ENCODE measurements around the gene ADCY3.

ADCY3 gene

GRCh38 chr2:24792542-24792873 is 127.5 kb downstream of the ADCY3 start:
- Histone ChIP-seq H3K27ac (ENCODE audit: low read length) (peak overlapping the region; percentile 89), H3K9ac (ENCODE audit: low read depth, low read length) (peak overlapping the region; percentile 88), H4K20me1 (ENCODE audit: insufficient read depth, low read length) (peaks cover 13% of the 10 kb centered on the region), H3K36me3 (ENCODE audit: insufficient read depth, low read length) (peaks cover 34% of the 10 kb centered on the region), H3K9me3 (ENCODE audit: insufficient read depth, low read length, severe bottlenecking) (no peaks in the 10 kb centered on the region), H3K4me2 (ENCODE audit: insufficient read depth, low read length) (peak overlapping the region; percentile 74), H3K27me3 (ENCODE audit: insufficient read depth, low read length, poor library complexity) (no peaks in the 10 kb centered on the region), H3K79me2 (ENCODE audit: insufficient read depth, low read length) (peaks cover 49% of the 10 kb centered on the region), H3K4me3 (ENCODE audit: low read depth in 1 of 2, low read length in 2 of 2) (peak overlapping the region; percentile 59 to 97; a peak in 3 of 4 replicates), H2AFZ (ENCODE audit: low read depth, low read length) (peak overlapping the region; percentile 86), H3K4me1 (ENCODE audit: insufficient read depth, low read length) (peaks cover 47% of the 10 kb centered on the region)
- ATAC-seq (ENCODE audit: insufficient read depth, low read depth) (no peak), DNase-seq (no peak)
- TF ChIP-seq EZH2 (IDR thresholded peaks at IDR 0.05; ENCODE audit: borderline replicate concordance, low read depth, low read length, severe bottlenecking) = no peak
- TF ChIP-seq CTCF (IDR thresholded peaks at IDR 0.05; ENCODE audit: borderline replicate concordance, extremely low read depth, low read length, poor library complexity, severe bottlenecking) = no peak

- TF ChIP-seq EZH2 (IDR thresholded peaks at IDR 0.05; ENCODE audit: borderline replicate concordance, low read depth, low read length, severe bottlenecking) (no peak), CTCF (IDR thresholded peaks at IDR 0.05; ENCODE audit: borderline replicate concordance, extremely low read depth, low read length, poor library complexity, severe bottlenecking) (no peak)
- DNase-seq = no peak
- Histone ChIP-seq H3K36me3 (ENCODE audit: insufficient read depth, low read length) (peaks cover 23% of the 10 kb centered on the region), H3K9me3 (ENCODE audit: insufficient read depth, low read length, severe bottlenecking) (no peaks in the 10 kb centered on the region), H3K27ac (ENCODE audit: low read length) (no peak overlapping the region), H4K20me1 (ENCODE audit: insufficient read depth, low read length) (0 out of 2 replicates have a peak, but pooled peaks cover 3% of the 10 kb centered on the region), H3K4me2 (ENCODE audit: insufficient read depth, low read length) (0 out of 2 replicates have a peak overlapping the region, but pooled peaks have one; percentile 74), H3K4me3 (ENCODE audit: low read depth in 1 of 2, low read length in 2 of 2) (no peak overlapping the region), H2AFZ (ENCODE audit: low read depth, low read length) (peak overlapping the region; percentile 5; the same call in 1 of the 2 replicates), H3K9ac (ENCODE audit: low read depth, low read length) (no peak overlapping the region), H3K79me2 (ENCODE audit: insufficient read depth, low read length) (peaks cover 38% of the 10 kb centered on the region), H3K27me3 (ENCODE audit: insufficient read depth, low read length, poor library complexity) (no peaks in the 10 kb centered on the region), H3K4me1 (ENCODE audit: insufficient read depth, low read length) (peaks cover 36% of the 10 kb centered on the region)
- no peak for ATAC-seq (ENCODE audit: insufficient read depth, low read depth)
These were observed 128.6 kb downstream of the ADCY3 start for GRCh38 chr2:24791452-24791851.

- ATAC-seq (ENCODE audit: insufficient read depth, low read depth) = no peak
- H3K4me1 ChIP-seq (ENCODE audit: insufficient read depth, low read length) = peaks cover 13% of the 10 kb centered on the region
- no peak overlapping the region for H2AFZ ChIP-seq (ENCODE audit: low read depth, low read length)
- no peaks in the 10 kb centered on the region for H3K27me3 ChIP-seq (ENCODE audit: insufficient read depth, low read length, poor library complexity)
- no peak overlapping the region for H3K27ac ChIP-seq (ENCODE audit: low read length)
- H4K20me1 ChIP-seq (ENCODE audit: insufficient read depth, low read length) = no peaks in the 10 kb centered on the region
- H3K9ac ChIP-seq (ENCODE audit: low read depth, low read length) = no peak overlapping the region
- H3K36me3 ChIP-seq (ENCODE audit: insufficient read depth, low read length) = peaks cover 2% of the 10 kb centered on the region
- TF ChIP-seq CTCF (IDR thresholded peaks at IDR 0.05; ENCODE audit: borderline replicate concordance, extremely low read depth, low read length, poor library complexity, severe bottlenecking) (no peak), EZH2 (IDR thresholded peaks at IDR 0.05; ENCODE audit: borderline replicate concordance, low read depth, low read length, severe bottlenecking) (no peak)
- no peak overlapping the region for H3K4me2 ChIP-seq (ENCODE audit: insufficient read depth, low read length)
- no peak overlapping the region for H3K4me3 ChIP-seq (ENCODE audit: low read depth in 1 of 2, low read length in 2 of 2)
- peaks cover 12% of the 10 kb centered on the region for H3K79me2 ChIP-seq (ENCODE audit: insufficient read depth, low read length)
- DNase-seq = no peak
- H3K9me3 ChIP-seq (ENCODE audit: insufficient read depth, low read length, severe bottlenecking) = no peaks in the 10 kb centered on the region
These were observed 131.2 kb downstream of the ADCY3 start for GRCh38 chr2:24788816-24789215.

- Histone ChIP-seq H3K4me3 (ENCODE audit: low read depth in 1 of 2, low read length in 2 of 2) (no peak overlapping the region), H3K79me2 (ENCODE audit: insufficient read depth, low read length) (peaks cover 4% of the 10 kb centered on the region; the same call in 1 of the 2 replicates), H3K9me3 (ENCODE audit: insufficient read depth, low read length, severe bottlenecking) (no peaks in the 10 kb centered on the region), H3K36me3 (ENCODE audit: insufficient read depth, low read length) (no peaks in the 10 kb centered on the region; the same call in 1 of the 2 replicates), H3K4me2 (ENCODE audit: insufficient read depth, low read length) (no peak overlapping the region), H2AFZ (ENCODE audit: low read depth, low read length) (no peak overlapping the region), H3K9ac (ENCODE audit: low read depth, low read length) (no peak overlapping the region), H3K4me1 (ENCODE audit: insufficient read depth, low read length) (peaks cover 12% of the 10 kb centered on the region), H3K27me3 (ENCODE audit: insufficient read depth, low read length, poor library complexity) (no peaks in the 10 kb centered on the region), H3K27ac (ENCODE audit: low read length) (no peak overlapping the region), H4K20me1 (ENCODE audit: insufficient read depth, low read length) (no peaks in the 10 kb centered on the region)
- no peak for DNase-seq
- no peak for TF ChIP-seq CTCF (IDR thresholded peaks at IDR 0.05; ENCODE audit: borderline replicate concordance, extremely low read depth, low read length, poor library complexity, severe bottlenecking)
- TF ChIP-seq EZH2 (IDR thresholded peaks at IDR 0.05; ENCODE audit: borderline replicate concordance, low read depth, low read length, severe bottlenecking) = no peak
- no peak for ATAC-seq (ENCODE audit: insufficient read depth, low read depth)
These were observed 132.5 kb downstream of the ADCY3 start for GRCh38 chr2:24787532-24787931.

All from DND-41 (cell line).